Activated CD4-positive, alpha-beta T cell treated with anti-CD3 and anti-CD28 coated beads, Interleukin-2, amount 50 U/mL, for 16 hours (primary cell): ENCODE measurements around the gene SPRR2F.
"Not testable (repeated sequence)": the region's sequence is repeated elsewhere in the genome, so short reads cannot be mapped to it uniquely, and the experiment has no call there.

Source experiments
- DNase-seq: peaks from one replicate; pipeline ENCODE4 v3.0.0-alpha.2; 2020

Gene SPRR2F, protein sequence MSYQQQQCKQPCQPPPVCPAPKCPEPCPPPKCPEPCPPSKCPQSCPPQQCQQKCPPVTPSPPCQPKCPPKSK

DNA sequence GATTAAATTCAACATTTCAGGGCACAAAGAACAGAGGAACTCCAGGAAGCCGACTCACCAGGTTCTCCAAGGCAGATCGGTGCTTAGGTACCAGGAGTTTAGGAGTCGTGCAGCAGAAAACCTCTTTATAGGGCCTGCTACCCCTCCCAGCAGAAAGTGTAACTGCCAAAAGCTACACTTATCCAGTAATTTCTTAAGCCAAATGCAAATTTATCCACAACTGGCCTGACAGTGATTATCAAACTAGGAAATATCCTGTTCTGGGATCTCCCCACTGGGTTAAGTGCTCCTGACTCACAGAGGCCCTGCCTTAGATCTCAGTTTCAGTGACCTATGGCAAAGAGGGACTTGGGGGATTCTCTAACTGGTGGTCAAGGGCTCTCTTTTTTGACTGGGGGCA lies at the start of gene SPRR2F:
SPRR2F (minus strand) TSS at position 101 of the 400 bp plus-strand sequence. CDS start 783 bp downstream, outside the sequence.
- no peak for DNase-seq

DNA sequence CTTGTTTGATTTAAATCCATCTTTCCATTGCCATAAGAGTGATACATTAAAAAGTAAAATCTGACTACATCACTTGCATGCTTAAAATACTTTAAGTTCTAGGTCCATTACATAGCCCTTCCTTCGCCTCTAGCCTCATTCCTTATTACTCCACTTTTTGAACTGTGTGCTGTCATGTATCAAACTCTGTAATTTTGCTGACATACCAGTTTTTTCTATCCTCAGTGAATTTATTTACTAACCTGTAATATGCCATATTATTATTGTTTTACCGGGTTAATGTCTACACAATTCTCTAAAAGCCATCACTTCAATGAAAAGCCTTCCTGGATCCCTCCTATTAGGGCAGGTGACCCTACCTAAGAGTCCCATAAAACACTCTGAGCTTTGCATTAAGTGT lies 42.2 kb upstream of the SPRR2F start:
- DNase-seq = no peak

DNA sequence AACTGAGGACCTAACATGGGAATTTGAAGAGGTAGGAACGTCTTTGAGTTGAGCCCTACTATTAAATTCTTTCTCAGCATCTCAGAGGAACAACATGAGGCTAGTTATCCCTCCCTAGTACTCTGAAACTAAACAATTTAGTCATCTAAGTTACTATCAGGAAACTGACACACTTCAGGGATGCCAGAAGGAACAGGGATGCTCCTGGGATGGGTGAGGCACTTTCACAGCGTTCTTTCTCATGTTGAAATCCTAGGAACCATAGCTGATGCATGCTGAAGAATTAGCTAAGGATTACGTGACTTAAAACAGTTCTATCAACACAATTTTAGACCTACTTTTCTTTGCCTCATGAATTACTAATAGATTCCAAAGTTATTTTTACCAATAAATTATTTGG lies 39.2 kb upstream of the SPRR2F start:
- DNase-seq = no peak

DNA sequence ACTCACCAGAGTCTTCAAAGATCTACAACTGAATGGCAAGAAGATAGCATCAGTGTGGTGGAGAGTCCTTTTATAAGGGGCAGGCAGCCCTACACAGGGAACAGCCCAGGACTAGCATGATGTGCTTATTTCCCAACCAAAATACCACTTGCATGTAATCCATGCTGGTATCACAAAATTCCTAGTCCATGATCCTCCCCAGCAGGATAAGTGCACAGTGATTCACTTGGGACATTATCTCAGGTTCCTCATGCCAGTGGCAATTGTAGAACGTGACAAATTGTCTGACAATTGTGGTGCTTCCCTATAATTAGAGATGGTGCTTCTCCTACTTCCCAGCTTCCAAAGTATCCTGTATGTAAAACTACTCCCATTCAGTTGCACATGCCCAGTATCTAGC lies 37.5 kb upstream of the SPRR2F start, which contains the start of gene SPRR2G:
SPRR2G (minus strand) TSS at position 45 of the 400 bp plus-strand sequence. CDS start 780 bp downstream, outside the sequence.
- DNase-seq = no peak

DNA sequence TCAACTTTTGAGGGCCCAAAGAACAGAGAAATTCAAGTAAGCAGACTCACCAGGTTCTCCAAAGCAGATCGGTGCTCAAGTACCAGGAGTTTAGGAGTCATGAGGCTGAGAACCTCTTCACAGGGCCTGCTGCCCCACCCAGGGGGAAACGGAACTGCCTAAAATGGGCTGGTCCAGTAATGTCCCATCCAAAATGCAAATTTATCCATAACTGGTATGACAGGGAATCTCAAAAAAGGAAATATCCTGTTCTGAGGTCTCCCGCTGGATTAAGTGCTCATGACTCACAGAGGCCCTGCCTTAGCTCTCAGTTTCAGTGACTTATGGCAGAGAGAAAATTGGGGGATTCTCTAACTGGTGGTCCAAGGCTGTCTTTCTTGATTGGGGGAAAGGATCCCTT lies 28.1 kb upstream of the SPRR2F start:
- DNase-seq = no peak

DNA sequence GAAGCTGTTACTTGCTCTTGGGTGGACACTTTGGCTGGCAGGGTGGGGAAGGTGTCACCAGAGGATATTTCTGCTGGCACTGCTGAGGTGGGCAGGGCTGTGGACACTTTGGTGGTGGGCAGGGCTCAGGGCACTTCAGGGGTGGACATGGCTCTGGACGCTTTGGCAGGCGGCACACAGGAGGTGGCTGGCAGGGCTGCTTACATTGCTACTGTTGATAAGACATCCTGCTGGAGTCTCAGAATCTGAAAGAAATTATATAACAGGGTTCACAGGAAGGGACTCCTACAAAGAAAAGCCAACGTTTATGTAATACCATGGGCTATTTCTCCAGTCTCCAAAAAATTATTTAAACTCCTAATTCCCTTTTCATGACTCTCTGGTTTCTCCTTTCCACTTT lies 27.2 kb upstream of the SPRR2F start:
- no peak for DNase-seq

DNA sequence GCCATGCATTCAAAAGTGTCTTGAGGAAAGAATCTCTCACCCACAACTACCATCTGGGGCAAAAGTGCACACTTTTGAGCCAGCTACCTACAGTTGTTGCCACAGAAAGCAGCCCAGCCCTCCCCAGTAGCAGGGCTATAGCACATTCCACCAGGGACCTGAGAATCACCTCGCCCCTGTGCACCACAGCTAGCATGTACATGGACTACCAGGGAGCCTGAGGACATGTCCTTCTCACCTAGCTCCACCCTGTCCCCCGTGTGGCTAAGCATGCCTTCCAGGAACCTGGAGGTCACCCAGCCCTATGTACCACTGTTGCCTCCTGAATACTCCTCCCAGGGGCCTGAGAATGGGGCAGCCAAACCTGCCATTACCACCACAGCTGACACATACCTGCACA lies 20.4 kb upstream of the SPRR2F start:
- DNase-seq = no peak

DNA sequence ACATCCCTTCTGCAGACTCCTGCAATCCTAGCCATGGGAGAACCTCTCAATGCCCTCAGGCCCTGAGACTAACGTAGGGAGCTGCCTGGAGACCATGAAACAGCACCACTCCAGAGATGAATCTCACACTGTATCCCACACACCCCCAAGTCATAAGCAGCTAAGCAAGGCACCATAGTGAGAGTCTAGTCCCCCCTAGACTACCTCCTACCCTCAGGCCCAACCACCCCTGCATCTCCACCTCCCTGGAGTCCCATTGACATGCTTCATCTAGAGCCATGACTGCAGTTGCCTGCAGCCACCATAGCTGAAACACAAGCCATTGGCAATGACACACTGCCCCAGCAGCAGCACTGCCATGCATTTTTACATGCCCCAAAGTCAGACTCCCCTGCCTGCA lies 20.0 kb upstream of the SPRR2F start:
- no peak for DNase-seq

DNA sequence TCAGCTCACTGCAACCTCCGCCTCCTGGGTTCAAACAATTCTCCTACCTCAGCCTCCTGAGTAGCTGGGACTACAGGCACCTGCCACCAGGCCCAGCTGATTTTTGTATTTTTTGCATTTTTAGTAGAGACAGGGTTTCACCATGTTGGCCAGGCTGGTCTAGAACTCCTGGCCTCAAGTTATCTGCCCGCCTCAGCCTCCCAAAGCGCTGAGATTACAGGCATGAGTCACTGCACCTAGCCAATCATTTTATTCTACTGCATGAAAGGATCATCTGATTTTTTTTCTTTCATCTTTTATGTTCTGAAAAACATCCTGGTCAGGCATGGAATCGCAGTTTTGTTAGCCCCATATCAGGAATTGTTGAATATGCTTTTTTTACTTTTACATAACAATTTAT lies 15.4 kb upstream of the SPRR2F start:
- DNase-seq = not testable (repeated sequence)

DNA sequence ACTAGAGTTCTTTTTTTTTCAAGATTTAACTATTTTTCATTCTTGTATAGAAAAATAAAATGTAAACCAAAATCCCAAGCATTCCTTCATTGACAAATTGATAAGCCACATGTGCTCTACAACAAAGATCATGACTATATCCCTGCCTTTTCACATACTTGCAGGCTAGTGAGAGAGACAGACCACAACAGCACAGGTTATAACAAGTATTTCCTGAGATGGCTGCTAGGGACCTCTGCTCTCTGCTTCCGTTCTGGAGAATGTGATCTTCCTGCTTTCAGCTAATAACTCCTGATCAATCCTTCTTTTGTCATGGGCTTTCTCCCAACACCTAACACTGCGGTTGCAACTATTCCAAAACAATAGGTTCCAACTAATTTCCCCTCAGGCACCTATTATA lies 14.0 kb upstream of the SPRR2F start:
- DNase-seq = no peak

DNA sequence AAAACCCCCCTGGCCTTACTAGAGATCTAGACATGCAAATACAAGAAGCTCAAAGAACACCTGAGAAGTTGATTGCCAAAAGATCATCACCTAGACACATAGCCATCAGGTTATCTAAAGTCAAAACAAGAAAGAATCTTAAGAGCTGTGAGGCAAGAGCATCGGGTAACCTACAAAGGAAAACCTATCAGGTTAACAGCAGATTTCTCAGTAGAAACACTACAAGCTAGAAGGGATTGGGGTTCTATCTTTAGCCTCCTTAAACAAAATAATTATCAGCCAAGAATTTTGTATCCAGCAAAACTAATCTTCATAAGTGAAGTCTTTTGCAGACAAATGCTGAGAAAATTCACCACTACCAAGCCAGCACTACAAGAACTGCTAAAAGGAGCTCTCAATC lies 12.2 kb upstream of the SPRR2F start:
- DNase-seq = no peak

DNA sequence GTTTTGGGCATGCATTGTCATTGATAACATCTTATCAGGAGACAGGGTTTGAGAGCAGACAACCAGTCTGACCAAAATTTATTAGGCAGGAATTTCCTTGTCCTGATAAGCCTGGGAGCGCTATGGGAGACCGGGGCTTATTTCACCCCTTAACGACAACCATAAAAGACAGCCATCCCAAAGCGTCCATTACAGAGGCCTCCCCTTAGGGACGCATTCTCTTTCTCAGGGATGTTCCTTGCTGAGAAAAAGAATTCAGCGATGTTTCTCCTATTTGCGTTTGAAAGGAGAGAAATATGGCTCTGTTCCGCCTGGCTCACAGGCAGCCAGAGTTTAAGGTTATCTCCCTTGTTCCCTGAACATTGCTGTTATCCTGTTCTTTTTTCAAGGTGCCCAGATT lies 10.5 kb upstream of the SPRR2F start:
- DNase-seq = not testable (repeated sequence)

DNA sequence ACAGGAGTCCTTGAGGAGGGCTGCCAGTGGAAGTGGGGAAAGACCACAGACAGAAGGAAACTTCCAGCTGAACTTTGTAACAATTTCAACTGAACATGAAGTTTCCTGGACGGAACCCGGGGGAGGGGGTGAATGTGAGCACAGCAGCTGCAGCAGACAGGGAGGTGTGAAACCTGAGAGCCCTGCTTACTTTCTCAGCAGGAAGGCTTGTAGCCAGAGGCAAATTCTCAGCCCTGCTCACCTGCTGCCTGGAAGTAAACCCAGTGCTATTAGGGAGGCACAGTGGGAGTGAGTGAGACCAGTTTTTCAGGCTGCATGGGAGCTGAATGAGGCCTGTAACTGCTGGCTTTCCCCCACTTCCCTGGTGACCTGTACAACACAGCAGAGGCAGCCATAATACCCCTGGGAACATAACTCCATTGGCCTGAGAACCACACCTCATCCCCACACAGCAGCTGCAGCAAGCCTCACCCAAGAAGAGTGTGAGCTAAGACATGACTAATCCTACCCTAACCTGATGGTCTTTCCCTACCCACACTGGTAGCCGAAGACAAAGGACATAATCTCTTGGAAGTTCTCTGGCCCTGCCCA lies 9.6 kb upstream of the SPRR2F start:
- no peak for DNase-seq

DNA sequence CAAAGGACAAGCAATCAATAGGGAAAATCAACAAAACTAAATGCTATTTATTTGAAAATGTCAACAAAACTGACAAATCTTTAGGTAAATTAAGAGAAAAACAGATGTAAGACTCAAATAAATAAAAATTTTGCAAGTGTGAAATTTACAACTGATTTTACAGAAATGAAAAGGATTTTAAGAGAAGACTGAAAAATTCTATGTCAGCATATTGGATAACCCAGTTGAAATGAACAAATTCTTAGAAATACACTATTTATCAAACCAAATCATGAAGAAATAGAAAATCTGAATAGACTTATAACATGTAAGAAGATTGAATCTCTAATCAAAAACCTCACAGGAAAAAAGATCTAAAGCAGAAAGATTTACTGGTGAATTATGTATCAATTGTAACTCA lies 7.6 kb upstream of the SPRR2F start:
- no peak for DNase-seq

DNA sequence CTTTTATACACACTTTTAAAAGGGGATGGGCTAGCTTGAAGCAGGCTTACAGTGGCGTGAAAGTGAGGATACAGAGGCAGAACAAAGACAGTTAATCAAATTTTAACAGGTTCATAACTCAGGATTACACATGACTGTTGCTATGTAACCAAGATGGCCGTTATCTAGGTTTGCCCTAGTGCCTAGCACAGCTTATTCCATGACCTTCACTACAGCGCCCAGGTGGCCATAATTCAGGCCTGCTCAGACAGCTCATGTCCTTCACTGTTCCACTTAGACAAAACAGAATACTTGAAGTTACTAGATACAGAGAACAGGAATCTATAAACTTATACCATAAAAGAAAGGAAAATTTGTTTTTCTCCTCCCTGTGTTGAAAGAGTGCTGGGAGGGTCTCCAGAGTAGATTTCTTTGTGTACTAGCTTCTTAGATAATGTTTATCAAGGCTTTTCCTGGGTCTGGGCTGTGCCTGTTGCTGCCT lies 6.2 kb upstream of the SPRR2F start:
- DNase-seq = no peak

DNA sequence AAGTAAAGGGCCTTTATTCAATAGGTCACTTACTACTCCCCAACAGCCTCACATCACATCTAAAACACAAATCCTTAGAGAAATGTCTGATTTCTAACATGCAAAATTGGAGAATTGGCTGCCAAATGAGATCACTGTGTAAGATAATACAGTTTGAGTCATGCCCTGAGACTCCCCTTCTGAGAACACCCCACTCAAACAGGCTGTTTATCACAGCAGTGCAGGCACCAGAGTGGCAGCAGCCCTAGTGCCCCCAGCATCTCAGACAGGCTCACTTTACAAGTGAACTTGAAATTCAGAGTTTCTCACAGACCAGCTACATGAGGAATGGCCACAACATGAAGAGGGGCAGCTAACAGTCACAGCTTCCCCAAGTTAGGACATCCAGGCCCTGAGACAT lies 1.9 kb upstream of the SPRR2F start:
- not testable (repeated sequence) for DNase-seq

DNA sequence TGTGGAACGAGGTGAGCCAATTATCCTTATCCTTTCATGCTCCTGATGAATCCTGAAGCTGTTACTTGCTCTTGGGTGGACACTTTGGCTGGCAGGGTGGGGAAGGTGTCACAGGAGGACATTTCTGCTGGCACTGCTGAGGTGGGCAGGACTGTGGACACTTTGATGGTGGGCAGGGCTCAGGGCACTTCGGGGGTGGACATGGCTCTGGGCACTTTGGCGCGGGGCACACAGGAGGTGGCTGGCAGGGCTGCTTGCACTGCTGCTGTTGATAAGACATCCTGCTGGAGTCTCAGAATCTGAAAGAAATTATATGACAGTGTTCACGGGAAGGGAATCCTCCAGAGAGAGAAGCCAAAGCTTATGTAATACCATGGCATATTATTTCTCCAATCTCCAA lies 862 bp downstream of the SPRR2F start:
- DNase-seq = not testable (repeated sequence)

DNA sequence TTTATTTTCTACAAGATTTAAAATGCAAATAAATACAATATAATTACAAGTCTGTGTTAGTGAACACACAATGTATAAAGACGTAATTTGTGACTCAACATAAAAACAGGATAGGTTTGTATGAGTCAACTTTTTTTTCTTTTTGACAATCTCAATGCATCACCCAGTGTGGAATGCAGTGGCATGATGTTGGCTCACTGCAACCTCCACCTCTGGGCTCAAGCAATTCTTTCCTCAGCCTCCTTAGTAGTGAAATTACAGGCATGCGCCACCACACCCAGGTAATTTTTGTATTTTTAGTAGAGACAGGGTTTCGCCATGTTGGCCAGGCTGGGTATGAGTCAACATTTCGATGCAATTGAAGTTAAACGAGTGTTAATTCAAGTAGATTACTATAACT lies 13.1 kb downstream of the SPRR2F start:
- DNase-seq = peak; percentile 27

DNA sequence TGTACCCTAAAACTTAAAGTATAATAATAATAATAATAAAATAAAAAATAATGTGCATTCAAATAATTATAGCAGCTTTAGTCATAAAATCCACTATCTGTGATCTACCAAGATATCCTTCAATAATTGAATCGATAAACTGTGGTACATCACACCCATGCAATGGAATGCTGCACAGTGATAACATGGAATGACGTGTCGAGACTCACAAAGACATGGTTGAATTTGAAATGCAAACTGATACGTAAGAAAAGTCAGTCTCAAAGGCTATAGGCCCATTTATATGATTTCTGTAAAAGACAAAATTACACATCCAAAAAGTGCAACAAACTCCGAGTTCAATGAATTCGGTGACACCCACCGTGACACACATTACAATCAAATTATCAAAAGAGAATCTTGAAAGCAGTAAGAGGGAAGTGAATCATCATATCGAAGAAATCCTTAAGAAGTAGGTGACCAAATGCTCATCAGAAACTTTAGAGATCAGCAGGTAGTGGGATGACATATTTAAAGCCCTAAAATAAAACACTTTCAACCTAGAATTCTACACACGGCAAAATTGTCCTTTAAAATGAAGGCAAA lies 13.8 kb downstream of the SPRR2F start:
- no peak for DNase-seq

DNA sequence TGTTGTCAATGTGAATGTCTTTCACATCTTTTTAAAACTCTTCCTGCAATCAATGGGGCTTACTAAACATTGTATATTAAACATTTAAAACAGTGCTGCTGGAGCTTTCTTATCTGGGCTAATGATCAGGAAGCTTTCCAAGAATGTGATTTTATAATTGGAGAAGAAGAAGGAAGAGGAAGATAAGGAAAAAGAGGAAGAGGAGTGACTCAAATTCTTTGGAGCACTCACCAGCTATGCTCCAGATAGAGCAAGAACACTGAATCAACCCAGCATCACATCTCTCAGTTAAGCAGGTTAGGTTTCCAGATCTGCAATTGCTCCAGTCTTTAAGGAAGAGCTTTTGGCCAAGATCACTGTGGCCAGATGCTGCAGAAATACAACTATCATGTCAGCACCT lies 17.6 kb downstream of the SPRR2F start:
- no peak for DNase-seq

DNA sequence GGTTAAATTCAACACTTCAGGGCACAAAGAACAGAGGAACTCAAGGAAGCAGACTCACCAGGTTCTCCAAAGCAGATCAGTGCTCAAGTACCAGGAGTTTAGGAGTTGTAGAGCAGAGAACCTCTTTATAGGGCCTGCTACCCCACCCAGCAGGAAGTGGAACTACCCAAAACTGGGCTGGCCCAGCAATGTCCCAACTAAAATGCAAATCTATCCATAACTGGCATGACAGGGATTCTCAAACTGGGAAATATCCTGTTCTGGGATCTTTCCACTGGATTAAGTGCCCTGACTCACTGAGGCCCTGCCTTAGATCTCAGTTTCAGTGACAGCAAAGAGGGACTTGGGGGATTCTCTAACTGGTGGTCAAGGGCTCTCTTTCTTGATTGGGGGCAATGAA lies 18.9 kb downstream of the SPRR2F start, which contains the start of gene SPRR2E:
SPRR2E (minus strand) TSS at position 101 of the 400 bp plus-strand sequence. CDS start 775 bp downstream, outside the sequence.
- no peak for DNase-seq

DNA sequence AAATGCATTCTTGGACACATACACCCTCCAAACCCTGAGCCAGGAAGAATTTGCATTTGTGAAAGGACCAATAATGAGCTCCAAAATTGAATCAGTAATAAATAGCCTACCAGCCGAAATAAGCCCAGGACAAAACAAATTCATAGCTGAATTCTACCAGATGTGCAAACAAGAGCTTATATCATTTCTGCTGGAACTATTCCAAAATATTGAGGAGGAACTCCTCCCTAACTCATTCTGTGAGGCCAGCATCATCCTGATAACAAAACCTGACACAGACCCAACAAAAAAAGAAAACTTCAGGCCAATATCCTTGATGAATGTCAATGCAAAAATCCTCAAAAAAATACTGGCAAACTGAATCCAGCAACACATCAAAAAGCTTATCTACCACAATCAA lies 25.7 kb downstream of the SPRR2F start:
- no peak for DNase-seq

DNA sequence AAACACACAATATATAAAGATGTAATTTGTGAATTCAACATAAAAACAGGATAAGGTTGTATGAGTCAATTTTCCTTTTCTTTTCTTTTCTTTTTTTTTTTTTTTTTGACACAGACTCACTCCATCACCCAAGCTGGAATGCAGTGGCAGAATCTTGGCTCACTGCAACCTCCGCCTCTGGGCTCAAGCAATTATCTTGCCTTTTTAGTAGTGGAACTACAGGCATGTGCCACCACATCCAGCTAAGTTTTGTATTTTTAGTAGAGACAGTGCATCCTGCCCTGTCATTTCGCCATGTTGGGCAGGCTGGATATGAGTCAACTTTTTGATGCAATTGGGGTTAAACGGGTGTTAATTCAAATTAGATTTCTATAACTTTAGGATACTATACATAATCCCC lies 31.6 kb downstream of the SPRR2F start:
- DNase-seq = no peak
